SU-DHL-6 (cell line): ENCODE measurements around the gene EPHA3.

ENCODE experiments used
- H2AFZ ChIP-seq: fragments of 200-600 bp; sonication (generic); 2 replicates; pipeline ENCODE4 v1.6.1; 2014; ENCODE audit warnings: low read depth, mild to moderate bottlenecking, moderate library complexity, mixed read lengths, antibody characterized with exemption, low read length; ENCODE audit not compliant: severe bottlenecking
- H3F3A ChIP-seq: fragments of 200-600 bp; shearing (Covaris generic); 2 replicates; pipeline ENCODE4 v1.6.0; 2016; ENCODE audit warnings: antibody characterized with exemption, mild to moderate bottlenecking; ENCODE audit not compliant: insufficient read depth
- H3K27ac ChIP-seq: fragments of 200-600 bp; sonication (generic); 2 replicates; pipeline ENCODE4 v1.5.1; 2016; ENCODE audit warnings: low read depth, mild to moderate bottlenecking, low read length, moderate library complexity, mixed read lengths
- H3K27me3 ChIP-seq: fragments of 200-600 bp; sonication (generic), shearing (Covaris generic); 2 replicates; pipeline ENCODE4 v1.6.0; 2014; ENCODE audit warnings: mild to moderate bottlenecking, low read length
- H3K36me3 ChIP-seq: fragments of 200-600 bp; sonication (generic); 2 replicates; pipeline ENCODE4 v1.6.1; 2014; ENCODE audit warnings: mild to moderate bottlenecking, low read length, mixed read lengths
- H3K4me2 ChIP-seq: fragments of 300-600, 200-600 bp; shearing (Covaris generic), sonication (generic); 2 replicates; pipeline ENCODE4 v1.6.0; 2014; ENCODE audit warnings: low read length, low read depth, mild to moderate bottlenecking; ENCODE audit not compliant: poor library complexity, severe bottlenecking
- H3K4me3 ChIP-seq: fragments of 200-600 bp; sonication (generic); 2 replicates; pipeline ENCODE4 v1.5.1; 2014; ENCODE audit warnings: antibody characterized with exemption, low read length, mild to moderate bottlenecking, mixed read lengths; ENCODE audit not compliant: insufficient read depth, poor library complexity, severe bottlenecking
- H3K79me2 ChIP-seq: fragments of 200-600 bp; sonication (generic); 2 replicates; pipeline ENCODE4 v1.6.1; 2014; ENCODE audit warnings: mild to moderate bottlenecking, low read length, moderate library complexity; ENCODE audit not compliant: insufficient read depth
- H3K9ac ChIP-seq: fragments of 200-600 bp; sonication (generic); 2 replicates; pipeline ENCODE4 v1.7.0; 2014; ENCODE audit warnings: mild to moderate bottlenecking, low read length
- H3K9me2 ChIP-seq: fragments of 200-600 bp; sonication (generic); replicated peaks from 2 replicates; pipeline ENCODE4 v1.6.1; 2014; ENCODE audit warnings: low read length; ENCODE audit not compliant: insufficient read depth
- H3K9me3 ChIP-seq: fragments of 200-600 bp; sonication (generic); 2 replicates; pipeline ENCODE4 v1.6.1; 2014; ENCODE audit warnings: low read length, mixed read lengths; ENCODE audit not compliant: insufficient read depth
- H4K20me1 ChIP-seq: fragments of 200-600 bp; sonication (generic); 2 replicates; pipeline ENCODE4 v1.6.1; 2014; ENCODE audit warnings: low read depth, mild to moderate bottlenecking, antibody characterized with exemption, low read length, moderate library complexity, mixed read lengths
- EZH2phosphoT487 ChIP-seq: fragments of 200-600 bp; sonication (generic), shearing (Covaris generic); conservative IDR thresholded peaks from 2 replicates; pipeline ENCODE4 v1.6.1; 2018; ENCODE audit warnings: mild to moderate bottlenecking, antibody characterized with exemption, low read length, moderate library complexity, mixed read lengths
- TF ChIP-seq, protein P1 (sequence below): fragments of 200-600 bp; sonication (generic); IDR thresholded peaks from one replicate; pipeline ENCODE4 v1.5.1; 2017; ENCODE audit warnings: antibody characterized with exemption, mild to moderate bottlenecking, low read length, moderate library complexity; ENCODE audit not compliant: insufficient read depth, poor library complexity, severe bottlenecking

The EPHA3 gene

DNA sequence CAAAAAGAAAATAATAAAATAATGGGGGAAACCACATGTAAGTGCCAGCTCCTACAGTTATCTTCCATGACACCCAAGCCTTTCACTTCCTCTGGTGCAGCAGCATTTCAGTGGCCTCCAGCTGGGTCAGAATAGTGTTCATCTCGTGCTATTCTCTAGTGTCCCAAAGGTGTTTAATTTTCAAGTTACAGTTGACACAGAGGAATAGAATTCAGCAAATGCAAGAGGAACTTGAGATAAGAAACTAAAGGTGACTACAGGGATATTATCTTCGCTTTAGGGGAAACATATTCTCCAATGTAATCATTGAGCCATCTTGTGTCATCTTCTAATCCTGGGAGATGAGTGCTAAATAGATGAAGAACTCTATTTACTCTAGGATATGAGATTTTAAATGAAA, 212.8 kb downstream of the EPHA3 start:
- no peak overlapping the region for H3K27ac ChIP-seq
- no peak overlapping the region for H3K4me2 ChIP-seq
- no peaks in the 10 kb centered on the region for H3K9me3 ChIP-seq
- H3K36me3 ChIP-seq: no peaks in the 10 kb centered on the region
- H3K4me3 ChIP-seq: no peak overlapping the region
- TF ChIP-seq EZH2phosphoT487: no peak
- TF ChIP-seq, protein P1, sequence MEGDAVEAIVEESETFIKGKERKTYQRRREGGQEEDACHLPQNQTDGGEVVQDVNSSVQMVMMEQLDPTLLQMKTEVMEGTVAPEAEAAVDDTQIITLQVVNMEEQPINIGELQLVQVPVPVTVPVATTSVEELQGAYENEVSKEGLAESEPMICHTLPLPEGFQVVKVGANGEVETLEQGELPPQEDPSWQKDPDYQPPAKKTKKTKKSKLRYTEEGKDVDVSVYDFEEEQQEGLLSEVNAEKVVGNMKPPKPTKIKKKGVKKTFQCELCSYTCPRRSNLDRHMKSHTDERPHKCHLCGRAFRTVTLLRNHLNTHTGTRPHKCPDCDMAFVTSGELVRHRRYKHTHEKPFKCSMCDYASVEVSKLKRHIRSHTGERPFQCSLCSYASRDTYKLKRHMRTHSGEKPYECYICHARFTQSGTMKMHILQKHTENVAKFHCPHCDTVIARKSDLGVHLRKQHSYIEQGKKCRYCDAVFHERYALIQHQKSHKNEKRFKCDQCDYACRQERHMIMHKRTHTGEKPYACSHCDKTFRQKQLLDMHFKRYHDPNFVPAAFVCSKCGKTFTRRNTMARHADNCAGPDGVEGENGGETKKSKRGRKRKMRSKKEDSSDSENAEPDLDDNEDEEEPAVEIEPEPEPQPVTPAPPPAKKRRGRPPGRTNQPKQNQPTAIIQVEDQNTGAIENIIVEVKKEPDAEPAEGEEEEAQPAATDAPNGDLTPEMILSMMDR: no peak
- no peaks in the 10 kb centered on the region for H3K9me2 ChIP-seq
- no peaks in the 10 kb centered on the region for H3F3A ChIP-seq
- no peak overlapping the region for H2AFZ ChIP-seq
- H3K27me3 ChIP-seq: no peaks in the 10 kb centered on the region
- no peaks in the 10 kb centered on the region for H3K79me2 ChIP-seq
- H4K20me1 ChIP-seq: no peaks in the 10 kb centered on the region
- H3K9ac ChIP-seq: no peak overlapping the region

DNA sequence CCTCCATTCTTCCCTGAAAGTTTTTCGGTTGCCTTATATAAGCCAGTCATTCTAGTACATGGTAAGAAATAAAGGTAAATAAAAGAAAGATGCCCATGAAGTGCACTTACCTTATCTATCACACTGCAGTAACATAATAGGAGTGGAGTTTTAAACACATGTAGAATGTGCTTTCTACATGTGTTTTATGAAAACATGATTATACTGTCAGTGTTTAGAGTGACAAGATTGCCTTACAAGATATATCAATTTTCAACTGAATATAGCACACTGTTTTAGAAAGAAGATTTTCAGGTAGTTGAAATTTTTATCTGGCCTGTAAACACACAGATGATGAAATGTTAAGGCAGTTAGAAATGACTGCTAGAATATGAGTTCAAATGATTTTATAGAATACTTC, 219.6 kb downstream of the EPHA3 start:
- Histone ChIP-seq H3K27ac (no peak overlapping the region), H3F3A (no peaks in the 10 kb centered on the region), H3K36me3 (no peaks in the 10 kb centered on the region), H3K4me3 (no peak overlapping the region), H3K9ac (no peak overlapping the region), H3K9me3 (no peaks in the 10 kb centered on the region), H4K20me1 (no peaks in the 10 kb centered on the region), H3K4me2 (no peak overlapping the region), H3K79me2 (no peaks in the 10 kb centered on the region), H2AFZ (no peak overlapping the region), H3K9me2 (no peaks in the 10 kb centered on the region), H3K27me3 (no peaks in the 10 kb centered on the region)
- TF ChIP-seq EZH2phosphoT487: no peak
- TF ChIP-seq, protein P1: no peak

DNA sequence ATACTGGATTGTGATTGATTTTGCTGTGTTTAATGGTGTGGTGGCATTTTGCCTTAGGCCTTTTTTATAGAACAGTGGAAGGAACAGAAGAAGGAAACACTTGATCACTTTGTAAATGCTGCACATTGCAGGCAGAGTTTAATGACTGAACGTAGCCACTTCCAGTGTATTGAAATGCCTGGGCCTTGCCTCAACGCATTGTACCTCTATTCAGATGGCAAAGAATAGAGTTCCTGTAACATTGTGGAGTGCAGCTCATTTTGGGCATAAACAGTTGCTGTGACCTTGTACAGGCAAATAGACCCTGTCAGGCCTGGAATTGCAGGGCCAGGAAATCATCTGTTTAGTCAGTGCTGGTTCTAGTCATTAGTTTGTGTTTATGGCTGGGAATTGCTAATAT, 225.0 kb downstream of the EPHA3 start:
- Histone ChIP-seq H3K4me2 (no peak overlapping the region), H3K9ac (no peak overlapping the region), H3K36me3 (no peaks in the 10 kb centered on the region), H2AFZ (no peak overlapping the region), H3K9me3 (no peaks in the 10 kb centered on the region), H3K79me2 (no peaks in the 10 kb centered on the region), H3K27ac (no peak overlapping the region), H3F3A (no peaks in the 10 kb centered on the region), H4K20me1 (no peaks in the 10 kb centered on the region), H3K9me2 (no peaks in the 10 kb centered on the region), H3K27me3 (no peaks in the 10 kb centered on the region), H3K4me3 (no peak overlapping the region)
- TF ChIP-seq, protein P1: no peak
- no peak for TF ChIP-seq EZH2phosphoT487
